CMK (cell line): Measurements from ENCODE around the gene AIDA.
"Not testable (repeated sequence)": the region's sequence is repeated elsewhere in the genome, so short reads cannot be mapped to it uniquely, and the experiment has no call there.

ENCODE experiments used
- DNase-seq: peaks from one replicate; pipeline ENCODE4 v3.0.0-alpha.2; 2010; ENCODE audit warnings: low read depth

The AIDA gene

DNA sequence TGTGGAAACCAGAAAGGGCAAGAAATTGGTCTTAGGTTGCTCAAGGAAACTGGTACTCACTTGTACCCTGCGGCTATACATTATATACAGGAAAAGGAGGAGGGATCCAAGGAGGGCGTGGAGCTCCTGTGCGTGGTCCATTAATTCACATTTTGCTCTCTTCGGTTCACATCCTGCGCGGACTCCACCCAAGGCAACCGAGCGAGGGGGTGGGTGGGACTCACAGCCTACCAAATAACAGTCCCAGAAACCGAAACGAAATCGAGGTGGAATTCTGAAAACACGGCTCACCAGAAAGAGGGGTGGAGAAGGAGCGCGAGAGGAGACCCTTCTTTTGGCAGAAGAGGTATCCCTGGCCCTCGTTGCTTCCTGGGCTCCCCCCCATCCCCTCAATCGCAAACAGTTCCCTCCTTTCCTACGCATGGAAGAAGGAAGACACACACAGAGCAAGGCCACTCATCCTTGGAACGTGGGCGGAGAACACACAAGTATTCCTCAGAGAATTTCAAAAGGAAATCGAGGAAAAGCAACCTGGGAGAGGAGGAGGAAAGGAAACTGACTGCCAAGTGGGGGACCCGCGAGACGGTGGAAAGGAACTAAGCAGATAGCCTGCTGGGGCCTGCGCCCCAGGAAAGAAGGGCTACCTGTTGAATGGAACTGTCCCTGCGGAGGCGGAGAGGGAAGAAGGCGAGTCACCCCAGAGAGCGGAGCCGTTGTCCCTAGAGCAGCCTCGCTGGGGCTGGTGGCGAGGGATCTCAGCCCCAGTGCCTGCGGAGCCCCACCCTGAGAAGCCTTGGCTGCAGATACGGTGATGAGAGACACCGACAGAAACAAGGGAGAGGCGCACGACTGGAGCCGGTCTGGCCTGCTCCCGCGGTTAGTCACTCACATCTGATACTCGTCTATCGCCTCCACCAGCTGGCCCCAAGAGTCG is 705 bp downstream of the AIDA start:
- peak; percentile 72 for DNase-seq

GRCh38 chr1:222709700-222710153 is 2.6 kb downstream of the AIDA start:
- DNase-seq: peak; percentile 18

DNA sequence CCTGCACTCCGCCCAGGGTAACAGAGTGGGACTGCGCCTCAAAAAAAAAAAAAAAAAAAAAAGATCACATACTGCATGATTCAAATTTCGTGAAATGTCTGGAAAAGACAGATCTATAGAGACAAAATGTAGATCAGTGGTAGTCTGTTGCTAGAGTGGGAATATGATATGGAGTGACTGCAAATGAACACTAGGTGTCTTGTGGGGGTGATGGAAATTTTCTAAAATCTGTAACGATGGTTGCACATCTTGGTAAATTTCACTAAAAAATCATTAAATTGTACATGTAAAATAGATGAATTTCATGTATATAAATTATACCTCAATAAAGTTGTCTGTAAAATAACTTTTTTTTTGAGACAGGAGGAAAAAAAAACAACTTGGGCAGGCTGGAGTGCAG is 5.5 kb downstream of the AIDA start:
- DNase-seq: no peak

- DNase-seq: no peak
Observed at GRCh38 chr1:222704260-222704659, 8.0 kb downstream of the AIDA start.

DNA sequence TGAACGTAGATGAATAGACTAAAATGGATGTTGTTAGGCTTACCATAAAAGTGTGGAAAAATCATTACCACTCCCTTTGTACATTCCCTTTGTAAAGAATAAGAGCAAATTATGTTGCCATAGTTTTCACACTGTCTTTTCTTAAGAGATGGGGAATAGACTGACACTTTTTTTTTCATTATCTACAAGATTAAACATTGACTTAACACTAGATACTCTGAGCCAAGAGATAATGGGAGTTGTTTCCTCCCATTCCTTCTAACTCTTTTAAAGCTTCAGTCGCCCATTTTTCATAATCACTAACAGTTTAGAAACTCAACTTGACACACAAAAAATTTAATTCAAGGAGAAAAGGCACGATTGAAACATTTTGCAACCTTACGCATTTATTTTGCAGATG is 10.1 kb downstream of the AIDA start:
- no peak for DNase-seq

DNA sequence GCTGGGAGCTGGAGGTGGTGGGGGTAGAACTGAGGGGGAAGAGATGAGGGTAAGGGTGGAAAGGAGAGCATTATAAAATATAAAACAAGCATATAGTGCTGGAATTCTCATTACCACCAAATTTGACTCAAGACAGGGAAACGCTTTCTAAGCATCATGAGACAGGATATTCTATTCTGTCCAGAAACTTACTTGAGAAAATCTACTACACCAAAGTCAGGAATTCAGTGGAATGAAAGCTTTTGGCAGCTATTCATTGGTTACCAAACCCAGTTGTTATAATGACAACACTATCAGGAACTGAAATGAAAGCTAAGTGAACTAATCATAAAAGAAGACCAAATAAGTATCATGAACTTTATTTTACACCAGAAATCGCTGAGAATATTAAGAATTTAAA is 14.5 kb downstream of the AIDA start:
- DNase-seq: no peak

- no peak for DNase-seq
Observed at GRCh38 chr1:222697203-222697602, 15.1 kb downstream of the AIDA start.

DNA sequence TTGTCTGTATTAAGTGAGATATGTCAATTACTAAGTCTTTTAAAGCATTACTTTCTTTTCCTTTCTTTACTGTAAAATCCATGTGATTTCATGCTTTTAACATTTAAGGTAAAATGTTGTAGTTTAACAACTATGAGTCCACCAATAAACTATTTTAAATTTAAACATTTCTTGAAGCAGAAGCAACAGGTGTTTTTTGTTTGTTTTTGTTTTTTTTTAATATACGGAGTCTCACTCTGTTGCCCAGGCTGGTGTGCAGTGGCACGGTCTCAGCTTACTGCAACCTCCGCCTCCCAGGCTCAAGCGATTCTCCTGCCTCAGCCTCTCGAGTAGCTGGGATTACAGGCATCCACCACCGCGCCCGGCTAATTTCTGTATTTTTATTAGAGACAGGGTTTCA is 15.6 kb downstream of the AIDA start:
- DNase-seq: no peak

DNA sequence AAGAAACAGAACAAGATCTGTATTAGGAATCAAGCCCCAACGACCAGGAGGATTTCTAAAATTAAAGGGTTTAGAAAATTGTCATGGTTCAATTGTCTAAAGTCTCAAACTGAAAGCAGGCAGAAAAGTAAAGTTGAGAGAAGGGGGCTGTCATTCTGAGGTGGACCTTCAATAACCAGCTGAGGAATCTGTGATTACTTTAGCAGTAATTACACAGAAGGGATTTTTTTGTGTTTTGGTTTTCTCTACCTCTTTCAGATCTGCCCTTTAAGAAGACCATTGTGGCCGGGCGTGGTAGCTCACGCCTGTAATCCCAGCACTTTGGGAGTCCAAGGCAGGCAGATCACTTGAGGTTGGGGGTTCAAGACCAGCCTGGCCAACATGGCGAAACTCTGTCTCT is 17.4 kb downstream of the AIDA start:
- DNase-seq: no peak

DNA sequence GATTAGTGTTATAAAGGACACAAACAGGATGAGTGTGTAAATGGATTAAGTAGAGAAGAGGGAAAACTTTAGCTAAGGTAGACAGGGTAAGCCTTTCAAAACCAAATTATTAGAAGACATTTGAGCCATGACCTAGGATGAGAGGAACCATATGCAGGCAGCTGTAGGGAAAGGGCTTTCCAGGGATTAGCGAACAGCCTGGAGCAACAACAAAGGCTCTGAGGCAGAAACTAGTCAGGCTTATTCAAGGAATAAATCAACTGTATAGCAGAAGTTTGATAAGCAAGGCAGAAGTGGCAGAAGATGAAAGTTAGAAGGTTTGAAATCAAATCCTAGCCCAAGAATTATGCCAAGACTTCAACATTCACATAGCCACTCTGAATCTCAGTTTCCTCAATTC is 21.3 kb downstream of the AIDA start:
- no peak for DNase-seq

DNA sequence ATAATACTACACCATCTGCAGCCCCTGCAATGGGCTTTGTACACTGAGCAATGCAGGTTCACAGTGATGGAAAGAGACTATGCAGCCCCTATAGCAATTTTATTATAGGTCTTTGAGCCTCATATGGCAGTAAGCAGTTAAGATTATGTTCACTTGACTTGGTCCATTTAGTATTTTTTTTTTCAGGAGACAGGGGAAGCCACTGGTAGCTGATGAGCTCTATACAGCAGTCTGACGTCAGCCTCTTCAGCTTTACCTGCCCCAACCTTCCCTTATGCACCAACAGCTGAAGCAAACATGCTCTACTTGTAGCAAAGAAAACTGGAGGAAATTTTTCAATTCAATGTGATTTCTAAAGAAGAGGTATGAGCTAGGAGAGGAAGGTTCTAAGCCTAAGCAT is 32.2 kb downstream of the AIDA start:
- DNase-seq: no peak

DNA sequence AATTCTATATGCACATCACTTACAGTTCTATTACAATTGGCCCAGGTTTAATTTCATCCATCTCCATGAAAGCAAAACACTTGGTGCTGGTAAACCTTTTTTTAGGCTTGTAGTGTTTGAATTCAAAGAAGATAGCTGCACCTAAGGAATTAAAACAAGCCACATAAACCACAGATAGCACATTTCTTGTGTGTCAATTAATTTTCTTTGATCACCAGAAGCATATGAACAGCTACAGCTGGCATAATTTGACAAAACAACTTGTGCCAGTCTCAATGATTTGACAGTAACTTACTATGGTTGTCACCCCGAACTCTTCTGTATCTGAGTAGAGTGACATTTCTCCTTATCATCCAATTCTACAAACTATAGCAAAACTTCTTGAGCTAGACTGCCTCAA is 42.2 kb downstream of the AIDA start:
- DNase-seq: no peak

- DNase-seq: not testable (repeated sequence)
Observed at GRCh38 chr1:222669107-222669506, 43.2 kb downstream of the AIDA start.

DNA sequence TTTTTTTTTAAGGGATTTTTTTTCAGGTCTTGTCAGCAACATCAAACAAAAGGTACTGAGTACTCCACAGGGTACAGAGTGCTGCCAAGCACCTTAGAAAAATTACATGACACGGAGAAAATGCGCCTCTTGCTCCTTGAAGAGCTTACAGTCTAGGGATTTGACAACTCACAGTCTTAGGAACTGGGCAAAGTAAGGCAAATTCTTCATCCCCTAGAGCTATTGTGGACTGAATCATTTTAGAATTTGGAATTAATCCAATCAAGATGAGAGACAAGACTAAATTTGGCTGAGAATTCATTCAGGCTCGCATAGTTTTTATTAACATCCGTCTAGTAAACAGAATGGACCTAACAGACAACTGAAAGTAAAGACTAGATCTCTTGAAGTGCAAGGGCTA is 44.1 kb downstream of the AIDA start:
- not testable (repeated sequence) for DNase-seq

- DNase-seq: no peak
Observed at GRCh38 chr1:222665964-222666363, 46.3 kb downstream of the AIDA start.

DNA sequence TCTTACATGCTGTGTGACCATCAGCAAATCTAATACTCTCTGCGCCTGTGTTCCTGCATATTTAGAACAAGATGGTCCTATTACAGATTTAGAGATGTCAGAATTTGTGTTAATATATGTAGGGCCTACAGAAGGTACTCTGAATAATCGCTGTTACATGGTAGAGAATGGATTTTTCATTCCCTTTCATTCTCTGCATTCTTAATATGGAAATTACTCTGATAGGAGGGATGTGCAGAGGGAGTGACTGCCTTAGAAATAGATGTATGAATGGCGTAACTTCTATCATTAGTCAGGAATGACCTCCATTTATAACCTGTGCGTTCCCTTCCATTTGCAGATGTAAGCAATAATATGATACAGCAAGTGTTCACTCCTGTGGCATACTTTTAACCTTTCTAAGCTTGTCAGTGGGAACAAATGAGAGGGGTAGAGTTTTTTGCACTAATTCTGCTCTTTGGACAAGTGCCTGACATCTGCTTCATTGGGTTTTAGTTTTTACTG is 48.8 kb downstream of the AIDA start:
- DNase-seq: no peak

- no peak for DNase-seq
Observed at GRCh38 chr1:222657899-222658298, 54.4 kb downstream of the AIDA start.

- DNase-seq: no peak
Observed at GRCh38 chr1:222656391-222657155, 55.7 kb downstream of the AIDA start.

- DNase-seq: peak; percentile 35
Observed at GRCh38 chr1:222654849-222655248, 57.4 kb downstream of the AIDA start.

GRCh38 chr1:222653178-222653827 is 59.0 kb downstream of the AIDA start:
- DNase-seq: no peak

DNA sequence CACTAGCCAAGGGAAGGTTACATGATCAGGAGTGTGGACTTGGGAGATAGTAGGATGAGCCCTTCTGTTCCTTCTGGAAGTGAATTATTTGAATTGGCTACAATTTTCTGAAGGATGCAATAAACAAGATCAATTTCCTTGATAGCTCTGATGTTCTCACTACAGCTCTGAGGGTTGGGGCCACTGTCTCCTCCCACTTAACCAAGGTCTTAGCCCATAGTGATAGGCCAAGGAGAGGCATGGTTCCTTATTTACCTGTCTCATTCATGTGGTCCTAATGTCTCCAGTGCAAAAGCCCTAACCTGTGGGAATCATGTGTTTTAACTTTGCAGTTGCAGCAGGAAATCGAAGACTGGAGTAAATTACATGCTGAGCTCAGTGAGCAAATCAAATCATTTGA is 59.6 kb downstream of the AIDA start:
- DNase-seq: no peak

- DNase-seq: no peak
Observed at GRCh38 chr1:222644636-222644980, 67.7 kb downstream of the AIDA start.
